Measurements from ENCODE around the gene IDH3A. TPM values are rescaled to one million over a fixed set of nuclear protein-coding genes. Genes with fewer than 3 reads are reported as not detected.

The IDH3A gene
- total RNA-seq, 1 experiment from 2014 or later: 106 TPM

DNA sequence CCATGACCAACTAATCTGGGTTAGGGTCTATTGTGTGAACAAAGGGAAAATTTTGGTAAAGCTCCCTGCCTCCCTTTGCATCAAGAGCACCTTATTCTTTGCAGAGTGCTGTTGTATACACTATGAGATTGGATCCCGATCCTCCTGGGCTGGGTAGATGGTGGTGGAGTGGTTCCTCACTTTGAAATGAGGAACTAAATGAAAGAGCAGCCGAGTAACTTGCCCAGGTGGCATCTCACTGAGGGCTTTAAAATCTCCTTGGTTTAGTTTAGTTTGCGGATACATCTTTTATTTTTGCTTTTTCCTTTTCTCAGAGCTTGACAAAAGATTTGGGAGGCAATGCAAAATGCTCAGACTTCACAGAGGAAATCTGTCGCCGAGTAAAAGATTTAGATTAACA lies 19.4 kb downstream of the IDH3A start:
- BruUV-seq (replicated peaks): no TSS peak
- no peaks in the 10 kb centered on the region for H3K4me1 Mint-ChIP-seq (ENCODE audit: insufficient read depth, unreplicated experiment)
- H3K27ac Mint-ChIP-seq (ENCODE audit: low read depth, unreplicated experiment): no peak overlapping the region
- H3K9me3 Mint-ChIP-seq (ENCODE audit: unreplicated experiment): no peaks in the 10 kb centered on the region
- TF ChIP-seq, protein P1, sequence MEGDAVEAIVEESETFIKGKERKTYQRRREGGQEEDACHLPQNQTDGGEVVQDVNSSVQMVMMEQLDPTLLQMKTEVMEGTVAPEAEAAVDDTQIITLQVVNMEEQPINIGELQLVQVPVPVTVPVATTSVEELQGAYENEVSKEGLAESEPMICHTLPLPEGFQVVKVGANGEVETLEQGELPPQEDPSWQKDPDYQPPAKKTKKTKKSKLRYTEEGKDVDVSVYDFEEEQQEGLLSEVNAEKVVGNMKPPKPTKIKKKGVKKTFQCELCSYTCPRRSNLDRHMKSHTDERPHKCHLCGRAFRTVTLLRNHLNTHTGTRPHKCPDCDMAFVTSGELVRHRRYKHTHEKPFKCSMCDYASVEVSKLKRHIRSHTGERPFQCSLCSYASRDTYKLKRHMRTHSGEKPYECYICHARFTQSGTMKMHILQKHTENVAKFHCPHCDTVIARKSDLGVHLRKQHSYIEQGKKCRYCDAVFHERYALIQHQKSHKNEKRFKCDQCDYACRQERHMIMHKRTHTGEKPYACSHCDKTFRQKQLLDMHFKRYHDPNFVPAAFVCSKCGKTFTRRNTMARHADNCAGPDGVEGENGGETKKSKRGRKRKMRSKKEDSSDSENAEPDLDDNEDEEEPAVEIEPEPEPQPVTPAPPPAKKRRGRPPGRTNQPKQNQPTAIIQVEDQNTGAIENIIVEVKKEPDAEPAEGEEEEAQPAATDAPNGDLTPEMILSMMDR (IDR thresholded peaks at IDR 0.05; ENCODE audit: unreplicated experiment): no peak
- ChIA-PET CTCF (interaction anchor here (1.8 kb wide), 1 partner anchor 9 kb away, joined by 7 read pairs; no protein-coding TSS in a partner anchor), POLR2A (interaction anchor here (1.4 kb wide), 1 partner anchor 131 kb away, joined by 5 read pairs; the partner anchor contains the start of gene SKIC8)
- H3K36me3 Mint-ChIP-seq (ENCODE audit: insufficient read depth, unreplicated experiment): peaks cover 81% of the 10 kb centered on the region
- DNase-seq (ENCODE audit: unreplicated experiment): no peak
- intact Hi-C loops (cut with micrococcal nuclease): no loop called here
- H3K27me3 Mint-ChIP-seq (ENCODE audit: insufficient read depth, unreplicated experiment): no peaks in the 10 kb centered on the region
- H3K4me3 Mint-ChIP-seq (ENCODE audit: unreplicated experiment): no peak overlapping the region

DNA sequence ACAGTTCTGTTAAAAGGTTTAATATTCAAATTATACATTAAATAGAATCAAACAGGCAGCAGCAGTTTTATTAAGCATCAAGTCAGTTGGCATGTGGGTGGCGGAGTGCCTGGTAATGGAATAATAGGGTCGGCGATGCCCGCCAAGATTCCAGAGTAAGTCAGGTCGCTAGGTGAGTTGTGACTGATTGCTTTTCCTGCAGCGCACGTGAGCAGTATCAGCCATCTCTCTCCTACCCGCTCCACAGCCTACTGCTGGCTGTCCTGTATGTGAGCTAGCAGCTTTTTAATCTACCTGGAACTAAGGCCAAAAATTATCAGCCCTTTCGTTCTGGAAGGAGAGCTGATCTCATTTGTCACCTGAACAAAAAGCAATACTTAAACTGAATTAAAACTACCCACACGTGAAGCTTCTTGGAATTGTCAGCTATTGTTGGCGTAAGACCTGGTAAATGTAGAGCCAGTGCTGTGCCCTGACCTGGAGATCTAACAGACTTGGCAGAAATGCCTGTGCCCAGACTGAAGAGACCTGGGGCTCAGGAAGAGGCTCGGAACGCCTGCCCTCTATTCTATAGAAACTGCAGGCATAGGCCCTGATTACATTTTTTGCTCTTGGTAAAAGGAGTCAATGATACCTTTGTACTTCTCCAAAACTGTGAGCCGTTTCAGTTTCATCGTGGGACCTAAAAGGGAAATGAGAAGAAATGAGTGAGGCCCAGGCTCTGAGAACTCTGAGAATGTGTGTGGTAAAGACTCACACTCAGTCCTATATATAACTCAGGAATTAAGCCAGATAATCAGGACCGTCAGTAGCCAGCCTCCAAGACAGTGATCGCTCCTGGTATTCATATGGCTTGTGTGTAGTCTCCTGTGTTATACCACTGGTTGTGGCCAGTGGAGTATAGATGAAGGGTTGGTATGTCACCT lies 21.9 kb downstream of the IDH3A start:
- no TSS peak for BruUV-seq (replicated peaks)
- no peak overlapping the region for H3K27ac Mint-ChIP-seq (ENCODE audit: low read depth, unreplicated experiment)
- peaks cover 63% of the 10 kb centered on the region for H3K36me3 Mint-ChIP-seq (ENCODE audit: insufficient read depth, unreplicated experiment)
- ChIA-PET POLR2A (interaction anchor here (0.5 kb wide), 1 partner anchor 15 kb away, joined by 3 read pairs; no protein-coding TSS in a partner anchor), CTCF (interaction anchor here (0.5 to 1.9 kb wide), 6 partner anchors 14 to 467 kb away, joined by 3 to 12 read pairs (median 4); no protein-coding TSS in a partner anchor)
- TF ChIP-seq, protein P1 (IDR thresholded peaks at IDR 0.05; ENCODE audit: unreplicated experiment): no peak
- no peak overlapping the region for H3K4me3 Mint-ChIP-seq (ENCODE audit: unreplicated experiment)
- H3K9me3 Mint-ChIP-seq (ENCODE audit: unreplicated experiment): no peaks in the 10 kb centered on the region
- H3K27me3 Mint-ChIP-seq (ENCODE audit: insufficient read depth, unreplicated experiment): no peaks in the 10 kb centered on the region
- intact Hi-C loops (cut with micrococcal nuclease): no loop called here
- no peak for DNase-seq (ENCODE audit: unreplicated experiment)
- no peaks in the 10 kb centered on the region for H3K4me1 Mint-ChIP-seq (ENCODE audit: insufficient read depth, unreplicated experiment)

DNA sequence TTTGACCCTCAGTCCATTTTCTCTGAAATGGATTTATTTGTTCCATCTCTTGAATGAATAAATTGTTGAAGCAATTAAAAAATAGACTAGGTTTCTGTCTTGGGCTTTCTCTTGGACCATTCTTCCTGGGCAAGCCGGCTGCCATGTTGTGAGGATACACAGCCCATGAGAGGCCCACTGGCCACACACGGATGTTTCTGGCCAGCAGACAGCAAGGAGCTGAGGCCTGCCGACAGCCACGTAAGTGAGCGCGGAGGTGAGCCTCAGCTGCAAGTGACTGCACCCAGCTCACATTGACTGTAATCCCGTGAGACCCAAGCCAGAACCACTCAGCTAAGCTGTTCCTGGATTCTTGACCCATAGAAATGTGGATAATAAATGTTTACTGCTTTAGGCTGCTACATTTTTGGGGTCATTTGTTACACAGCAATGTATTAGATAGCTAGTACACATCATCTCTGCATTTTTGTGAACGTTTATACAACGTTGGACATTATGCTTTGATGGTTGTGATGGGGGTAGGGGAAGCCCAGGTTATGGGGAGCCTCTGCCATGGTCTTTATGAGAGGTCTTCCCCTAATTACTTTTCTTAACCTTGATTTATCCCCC lies 22.8 kb downstream of the IDH3A start:
- ChIA-PET CTCF (interaction anchor here (1.1 to 1.9 kb wide), 4 partner anchors 24 to 70 kb away, joined by 3 to 12 read pairs (median 6); no protein-coding TSS in a partner anchor), POLR2A (interaction anchor here (1.2 kb wide), 1 partner anchor 15 kb away, joined by 4 read pairs; no protein-coding TSS in a partner anchor)
- Mint-ChIP-seq H3K4me1 (ENCODE audit: insufficient read depth, unreplicated experiment) (no peaks in the 10 kb centered on the region), H3K27ac (ENCODE audit: low read depth, unreplicated experiment) (no peak overlapping the region), H3K36me3 (ENCODE audit: insufficient read depth, unreplicated experiment) (peaks cover 57% of the 10 kb centered on the region), H3K27me3 (ENCODE audit: insufficient read depth, unreplicated experiment) (no peaks in the 10 kb centered on the region), H3K9me3 (ENCODE audit: unreplicated experiment) (no peaks in the 10 kb centered on the region), H3K4me3 (ENCODE audit: unreplicated experiment) (no peak overlapping the region)
- no peak for DNase-seq (ENCODE audit: unreplicated experiment)
- BruUV-seq (replicated peaks): no TSS peak
- TF ChIP-seq, protein P1 (IDR thresholded peaks at IDR 0.05; ENCODE audit: unreplicated experiment): no peak
- intact Hi-C loops (cut with micrococcal nuclease): no loop called here

DNA sequence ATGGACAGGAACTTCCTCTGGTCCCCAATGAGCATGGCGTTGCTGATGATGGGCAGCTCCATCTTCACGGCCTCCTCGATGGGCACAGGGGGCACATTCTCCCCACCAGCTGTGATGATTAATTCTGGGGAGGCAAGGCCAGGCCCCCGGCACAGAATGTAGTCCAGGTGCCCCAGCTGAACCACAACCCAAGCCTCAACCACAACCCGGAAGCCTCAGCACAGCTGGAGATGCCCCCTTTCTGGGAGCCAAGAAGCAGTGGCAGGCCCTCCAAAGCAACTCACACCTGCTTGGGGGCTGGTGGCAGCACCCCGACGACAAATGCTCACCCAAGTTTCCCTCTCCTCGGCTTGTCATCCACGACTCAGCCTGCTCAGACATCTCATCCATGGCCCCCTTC lies 25.2 kb downstream of the IDH3A start:
- ChIA-PET POLR2A (interaction anchor here (0.6 kb wide), 1 partner anchor 468 kb away, joined by 3 read pairs; no protein-coding TSS in a partner anchor), CTCF (interaction anchor here (0.7 to 1.7 kb wide), 4 partner anchors 9 to 67 kb away, joined by 3 to 4 read pairs (median 4); partner anchors contain the start of gene ACSBG1)
- no TSS peak for BruUV-seq (replicated peaks)
- H3K4me3 Mint-ChIP-seq (ENCODE audit: unreplicated experiment): no peak overlapping the region
- no peak for DNase-seq (ENCODE audit: unreplicated experiment)
- H3K27ac Mint-ChIP-seq (ENCODE audit: low read depth, unreplicated experiment): no peak overlapping the region
- intact Hi-C loops (cut with micrococcal nuclease): no loop called here
- no peaks in the 10 kb centered on the region for H3K9me3 Mint-ChIP-seq (ENCODE audit: unreplicated experiment)
- TF ChIP-seq, protein P1 (IDR thresholded peaks at IDR 0.05; ENCODE audit: unreplicated experiment): no peak
- no peaks in the 10 kb centered on the region for H3K27me3 Mint-ChIP-seq (ENCODE audit: insufficient read depth, unreplicated experiment)
- H3K36me3 Mint-ChIP-seq (ENCODE audit: insufficient read depth, unreplicated experiment): peaks cover 33% of the 10 kb centered on the region
- H3K4me1 Mint-ChIP-seq (ENCODE audit: insufficient read depth, unreplicated experiment): no peaks in the 10 kb centered on the region
